ENCODE data around the gene PAFAH2. TPM values are rescaled to one million over a fixed set of nuclear protein-coding genes. Genes with fewer than 3 reads are reported as not detected.

PAFAH2 gene
- total and polyA plus RNA-seq, 2 of the 8 experiments (the other 6 are each of a cell fraction or from before 2014, with no cell fraction given): 7.7 to 9.3 TPM

GRCh38 chr1:26044414-26044813 is 46.6 kb upstream of the PAFAH2 start (continued):
- TF ChIP-seq CHD7 (IDR thresholded peaks at IDR 0.05; ENCODE audit: insufficient replicate concordance, low read length) (no peak), RXRA (IDR thresholded peaks at IDR 0.05; ENCODE audit: insufficient read depth, low read depth, low read length) (no peak), HDAC6 (IDR thresholded peaks at IDR 0.05; ENCODE audit: low read depth, low read length) (no peak), TBP (IDR thresholded peaks at IDR 0.05; ENCODE audit: low read depth, low read length) (no peak), KDM4A (IDR thresholded peaks at IDR 0.05; ENCODE audit: low read depth, low read length, severe bottlenecking) (no peak), EZH2 (IDR thresholded peaks at IDR 0.05; ENCODE audit: low read depth, low read length, severe bottlenecking) (no peak), SRF (IDR thresholded peaks at IDR 0.05; ENCODE audit: low read depth, low read length) (no peak), JUN (IDR thresholded peaks at IDR 0.05; ENCODE audit: low read depth, low read length) (no peak), BACH1 (IDR thresholded peaks at IDR 0.05; ENCODE audit: low read length) (no peak), ASH2L (IDR thresholded peaks at IDR 0.05; ENCODE audit: low read length) (no peak)

Measured in H1 (cell line).